Transverse colon (tissue), 4 donors: ENCODE results near the gene PIGB.

ENCODE experiments used
- EP300 ChIP-seq: sonication (generic); formaldehyde crosslinking; IDR thresholded peaks from one replicate; pipeline ENCODE4 v1.6.1; 2017; ENCODE audit warnings: antibody characterized with exemption, low read depth
- POLR2A ChIP-seq: fragments of 450-650 bp; IDR thresholded peaks from one replicate; pipeline ENCODE4 v1.6.1; 2016; ENCODE audit warnings: antibody characterized with exemption, mild to moderate bottlenecking, moderate library complexity
- POLR2AphosphoS5 ChIP-seq, 3 donors: sonication (generic); formaldehyde crosslinking; IDR thresholded peaks; one replicate each; pipeline ENCODE4 v1.6.1; 2016; ENCODE audit warnings: antibody characterized with exemption in 3 of 3
- TF ChIP-seq, protein P1 (sequence below), 5 experiments: fragments of 200-600 bp in 3 of 5; fragments of 450-650 bp in 2 of 5; sonication (generic) in 3 of 5; IDR thresholded peaks; 1 replicate in 2 of 5; 2 replicates in 3 of 5; pipeline ENCODE4 v1.5.1; 2016 to 2017; ENCODE audit warnings: antibody characterized with exemption in 5 of 5, inconsistent platforms in 3 of 5, mild to moderate bottlenecking in 2 of 5, moderate library complexity in 1 of 5

DNA sequence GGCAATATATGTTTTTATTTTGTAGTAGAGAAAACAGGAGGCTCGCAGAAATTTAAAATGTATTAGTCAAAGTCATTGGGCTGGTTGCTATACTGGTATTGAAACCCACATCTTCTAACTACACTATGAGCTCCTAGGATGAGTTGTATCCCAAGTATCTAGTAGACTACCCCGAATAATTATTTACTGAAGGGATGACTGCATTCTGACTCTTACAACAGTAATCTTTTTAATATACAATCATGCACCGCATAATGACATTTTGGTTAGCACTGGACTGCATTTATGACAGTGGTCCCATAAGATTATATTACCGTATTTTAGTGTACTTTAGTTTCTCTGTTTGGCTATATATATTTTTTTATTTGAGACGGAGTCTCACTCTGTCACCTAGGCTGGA is 15.3 kb downstream of the PIGB start:
- TF ChIP-seq, protein P1, sequence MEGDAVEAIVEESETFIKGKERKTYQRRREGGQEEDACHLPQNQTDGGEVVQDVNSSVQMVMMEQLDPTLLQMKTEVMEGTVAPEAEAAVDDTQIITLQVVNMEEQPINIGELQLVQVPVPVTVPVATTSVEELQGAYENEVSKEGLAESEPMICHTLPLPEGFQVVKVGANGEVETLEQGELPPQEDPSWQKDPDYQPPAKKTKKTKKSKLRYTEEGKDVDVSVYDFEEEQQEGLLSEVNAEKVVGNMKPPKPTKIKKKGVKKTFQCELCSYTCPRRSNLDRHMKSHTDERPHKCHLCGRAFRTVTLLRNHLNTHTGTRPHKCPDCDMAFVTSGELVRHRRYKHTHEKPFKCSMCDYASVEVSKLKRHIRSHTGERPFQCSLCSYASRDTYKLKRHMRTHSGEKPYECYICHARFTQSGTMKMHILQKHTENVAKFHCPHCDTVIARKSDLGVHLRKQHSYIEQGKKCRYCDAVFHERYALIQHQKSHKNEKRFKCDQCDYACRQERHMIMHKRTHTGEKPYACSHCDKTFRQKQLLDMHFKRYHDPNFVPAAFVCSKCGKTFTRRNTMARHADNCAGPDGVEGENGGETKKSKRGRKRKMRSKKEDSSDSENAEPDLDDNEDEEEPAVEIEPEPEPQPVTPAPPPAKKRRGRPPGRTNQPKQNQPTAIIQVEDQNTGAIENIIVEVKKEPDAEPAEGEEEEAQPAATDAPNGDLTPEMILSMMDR (IDR thresholded peaks at IDR 0.05): no peak
- TF ChIP-seq POLR2AphosphoS5 (IDR thresholded peaks at IDR 0.05): no peak
- no peak for TF ChIP-seq EP300
- no peak for TF ChIP-seq POLR2A
